Activated naive CD8-positive, alpha-beta T cell treated with anti-CD3 and anti-CD28 coated beads, Interleukin-2, amount 50 U/mL, for 24 hours (primary cell): Measurements from ENCODE around the gene PTX3.

Experiments used
- ATAC-seq: fragments of 150-1000 bp; cut with Tn5 transposase; one replicate; pipeline ENCODE4 v1.10.0; 2021
- DNase-seq: peaks from one replicate; pipeline ENCODE4 v3.0.0; 2021
- H3K27ac Mint-ChIP-seq: one replicate; pipeline ENCODE4 v1.8.0; 2021; ENCODE audit warnings: mild to moderate bottlenecking, mixed read lengths
- H3K27me3 Mint-ChIP-seq: one replicate; pipeline ENCODE4 v1.8.0; 2021; ENCODE audit warnings: mixed read lengths
- H3K36me3 Mint-ChIP-seq: one replicate; pipeline ENCODE4 v1.8.0; 2021; ENCODE audit warnings: low read depth, mixed read lengths
- H3K4me1 Mint-ChIP-seq: one replicate; pipeline ENCODE4 v1.8.0; 2021; ENCODE audit warnings: mixed read lengths
- H3K4me3 Mint-ChIP-seq: one replicate; pipeline ENCODE4 v1.8.0; 2021; ENCODE audit warnings: mild to moderate bottlenecking, moderate library complexity, mixed read lengths
- H3K9me3 Mint-ChIP-seq: one replicate; pipeline ENCODE4 v1.8.0; 2021; ENCODE audit warnings: mixed read lengths

Gene PTX3

DNA sequence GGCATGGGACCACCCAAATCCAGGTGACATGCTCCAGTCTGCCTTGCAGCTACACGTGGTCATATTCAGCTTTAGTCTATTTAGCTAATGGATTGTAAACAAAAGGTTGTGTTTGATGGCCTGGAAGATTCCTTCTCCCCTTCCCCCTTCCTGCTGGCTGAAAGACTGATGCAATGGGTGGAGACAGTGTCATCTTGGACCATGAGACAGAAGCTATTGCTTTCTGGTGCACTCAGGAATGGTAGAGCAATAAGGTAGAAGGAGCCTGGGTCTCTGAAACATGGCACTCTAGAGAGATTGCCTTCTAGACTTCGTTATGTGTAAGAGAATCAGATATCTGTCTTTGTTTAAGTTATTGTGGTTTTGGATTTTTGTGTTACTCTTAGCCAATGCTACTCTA lies 25.7 kb upstream of the PTX3 start:
- no peaks in the 10 kb centered on the region for H3K9me3 Mint-ChIP-seq

DNA sequence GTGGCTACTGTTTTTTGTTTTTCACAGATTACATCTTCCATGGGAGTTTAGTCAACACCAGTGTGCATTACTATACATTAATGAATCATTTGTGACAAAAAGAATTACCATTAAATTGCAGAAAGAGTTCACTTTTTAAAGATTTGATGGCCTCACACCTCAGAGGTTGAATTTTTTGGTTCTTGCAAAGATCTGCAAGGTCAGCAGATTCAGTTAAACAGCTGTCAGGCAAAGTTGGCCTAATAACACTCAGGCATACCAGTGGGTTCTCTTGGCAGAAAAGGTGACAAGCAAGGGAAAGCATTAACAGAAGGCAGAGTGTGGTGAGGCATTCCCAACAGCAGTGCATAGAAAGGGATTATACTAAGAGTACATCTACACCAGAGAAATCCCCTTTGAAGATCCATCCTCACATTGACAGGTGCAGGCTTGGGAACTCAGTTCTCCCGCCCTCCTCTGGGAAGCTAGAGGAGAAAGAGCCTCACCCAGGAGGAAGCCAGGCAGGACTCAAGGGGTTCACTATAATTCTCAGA lies 24.3 kb upstream of the PTX3 start:
- ATAC-seq (no peak), DNase-seq (no peak)
- Mint-ChIP-seq H3K36me3 (no peaks in the 10 kb centered on the region), H3K4me3 (no peak overlapping the region), H3K27ac (no peak overlapping the region), H3K27me3 (no peaks in the 10 kb centered on the region), H3K4me1 (no peaks in the 10 kb centered on the region), H3K9me3 (no peaks in the 10 kb centered on the region)

More for the DNA sequence above, 25.7 kb upstream of the PTX3 start:
- ATAC-seq: no peak
- Mint-ChIP-seq H3K27me3 (no peaks in the 10 kb centered on the region), H3K4me1 (no peaks in the 10 kb centered on the region), H3K36me3 (no peaks in the 10 kb centered on the region), H3K27ac (no peak overlapping the region), H3K4me3 (no peak overlapping the region)
- no peak for DNase-seq

DNA sequence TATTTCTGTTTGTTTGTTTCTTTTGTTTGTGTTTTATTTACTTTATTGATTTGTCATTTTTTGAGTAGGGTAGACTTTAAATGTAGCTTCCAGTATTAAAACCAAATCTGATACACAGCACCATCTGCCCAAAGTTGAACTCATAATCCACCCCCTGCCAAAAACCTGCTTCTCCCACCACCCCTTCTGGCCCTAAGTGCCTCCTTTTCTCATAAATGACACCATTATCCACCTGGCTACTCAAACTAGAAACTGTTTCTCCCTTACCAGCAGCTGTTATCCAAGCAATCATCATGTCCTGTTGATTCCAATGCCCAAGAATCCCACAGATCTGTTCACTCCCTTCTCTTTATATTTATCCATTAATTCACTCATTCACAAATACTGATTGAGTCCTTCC lies 21.8 kb upstream of the PTX3 start:
- Mint-ChIP-seq H3K4me1 (no peaks in the 10 kb centered on the region), H3K4me3 (no peak overlapping the region), H3K36me3 (no peaks in the 10 kb centered on the region), H3K9me3 (no peaks in the 10 kb centered on the region), H3K27me3 (no peaks in the 10 kb centered on the region), H3K27ac (no peak overlapping the region)
- no peak for DNase-seq
- ATAC-seq: no peak

- ATAC-seq: no peak
Observed at GRCh38 chr3:157416347-157417087, 20.1 kb upstream of the PTX3 start.

DNA sequence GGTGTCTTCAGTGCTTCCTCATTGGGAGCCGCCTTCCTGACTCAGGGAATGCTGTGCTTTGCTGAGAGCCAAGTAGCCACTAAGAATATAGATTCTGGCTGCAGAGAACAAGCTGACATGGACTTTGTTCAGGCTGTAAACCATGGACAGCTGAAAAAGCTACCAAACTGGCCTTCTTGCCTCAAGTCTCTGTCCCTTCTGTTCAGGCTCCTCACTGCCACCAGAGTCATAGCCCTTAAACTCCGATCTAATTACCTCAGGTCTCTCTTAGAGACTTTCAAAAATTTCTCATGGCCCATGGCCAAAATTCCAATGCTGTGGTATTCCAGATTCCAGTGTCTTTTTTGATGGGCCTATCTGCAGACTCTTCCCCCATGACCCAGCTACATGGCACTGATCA lies 19.4 kb upstream of the PTX3 start:
- no peak for DNase-seq
- Mint-ChIP-seq H3K27me3 (no peaks in the 10 kb centered on the region), H3K4me1 (no peaks in the 10 kb centered on the region), H3K4me3 (no peak overlapping the region), H3K36me3 (no peaks in the 10 kb centered on the region), H3K9me3 (no peaks in the 10 kb centered on the region), H3K27ac (no peak overlapping the region)
- ATAC-seq: no peak

More at GRCh38 chr3:157416347-157417087, 20.1 kb upstream of the PTX3 start:
- Mint-ChIP-seq H3K36me3 (no peaks in the 10 kb centered on the region), H3K4me1 (no peaks in the 10 kb centered on the region), H3K27me3 (no peaks in the 10 kb centered on the region), H3K27ac (no peak overlapping the region), H3K4me3 (no peak overlapping the region), H3K9me3 (no peaks in the 10 kb centered on the region)
- DNase-seq: no peak

DNA sequence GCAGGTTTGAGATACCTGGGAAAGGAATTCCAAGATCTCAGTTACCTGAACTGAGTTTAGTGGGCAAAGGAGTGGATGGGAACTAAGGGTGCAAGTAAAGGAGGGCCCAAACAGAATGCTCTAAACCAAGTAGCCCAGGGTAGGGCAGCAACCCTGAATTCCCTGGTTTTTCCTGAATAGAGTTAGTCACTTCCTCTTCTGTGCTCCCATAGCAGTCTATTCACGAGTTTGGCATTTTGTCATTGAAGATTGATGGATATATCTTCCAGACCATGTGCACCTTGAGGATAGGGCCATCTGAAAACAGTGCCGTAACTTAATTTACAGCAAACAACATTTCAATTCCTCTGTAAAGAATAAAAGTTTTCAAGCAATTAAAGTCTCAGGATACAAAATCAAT lies 18.5 kb upstream of the PTX3 start:
- no peaks in the 10 kb centered on the region for H3K36me3 Mint-ChIP-seq
- no peak for ATAC-seq
- no peak overlapping the region for H3K4me3 Mint-ChIP-seq
- no peaks in the 10 kb centered on the region for H3K4me1 Mint-ChIP-seq
- H3K27me3 Mint-ChIP-seq: no peaks in the 10 kb centered on the region
- no peak overlapping the region for H3K27ac Mint-ChIP-seq
- DNase-seq: no peak
- no peaks in the 10 kb centered on the region for H3K9me3 Mint-ChIP-seq

- Mint-ChIP-seq H3K4me3 (no peak overlapping the region), H3K36me3 (no peaks in the 10 kb centered on the region), H3K9me3 (peaks cover 6% of the 10 kb centered on the region), H3K27me3 (no peaks in the 10 kb centered on the region), H3K4me1 (no peaks in the 10 kb centered on the region), H3K27ac (no peak overlapping the region)
- ATAC-seq: no peak
- DNase-seq: no peak
Observed at GRCh38 chr3:157420606-157421130, 16.0 kb upstream of the PTX3 start.

- ATAC-seq (no peak), DNase-seq (no peak)
- Mint-ChIP-seq H3K36me3 (no peaks in the 10 kb centered on the region), H3K27me3 (no peaks in the 10 kb centered on the region), H3K4me3 (no peak overlapping the region), H3K27ac (no peak overlapping the region), H3K4me1 (no peaks in the 10 kb centered on the region), H3K9me3 (peaks cover 6% of the 10 kb centered on the region)
Observed at GRCh38 chr3:157423337-157423736, 13.3 kb upstream of the PTX3 start.

DNA sequence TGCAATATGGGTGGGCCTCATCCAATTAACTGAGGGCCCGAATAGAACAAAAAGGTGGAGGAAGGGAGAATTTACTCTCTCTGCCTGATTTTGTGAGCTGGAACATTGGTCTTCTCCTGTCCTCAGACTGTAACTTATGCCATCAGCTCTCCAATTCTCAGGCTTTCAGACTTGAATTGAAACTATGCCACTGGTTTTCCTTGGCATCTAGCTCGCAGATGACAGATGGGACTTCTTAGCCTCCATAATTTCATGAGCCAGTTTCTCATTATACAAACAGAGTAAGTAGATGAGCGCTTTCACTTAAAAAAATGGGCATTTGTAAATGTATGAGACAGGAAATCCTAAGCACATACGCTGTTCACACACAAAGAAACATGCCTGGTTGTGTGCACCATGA lies 8.7 kb upstream of the PTX3 start:
- no peak overlapping the region for H3K27ac Mint-ChIP-seq

DNA sequence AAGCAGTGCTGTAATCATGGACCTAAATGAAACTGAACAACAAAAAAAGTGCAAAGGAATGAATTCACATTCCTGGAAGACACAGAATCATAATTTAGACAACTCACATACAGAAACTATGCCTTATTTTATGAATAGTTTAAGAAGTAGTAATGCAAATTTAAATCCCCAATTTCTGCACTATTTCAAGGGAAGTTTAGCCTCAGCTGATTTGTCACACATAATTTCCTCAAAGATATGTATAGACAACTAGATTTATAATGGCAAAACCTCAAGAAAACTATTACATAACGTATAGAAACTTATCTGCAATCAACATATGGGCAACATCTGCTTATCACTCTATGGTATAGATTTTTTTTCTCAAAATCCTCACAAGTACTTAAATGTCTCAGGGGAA lies 7.8 kb upstream of the PTX3 start:
- Mint-ChIP-seq H3K27ac (no peak overlapping the region), H3K36me3 (no peaks in the 10 kb centered on the region), H3K4me3 (no peak overlapping the region), H3K9me3 (peaks cover 5% of the 10 kb centered on the region), H3K27me3 (peaks cover 2% of the 10 kb centered on the region), H3K4me1 (no peaks in the 10 kb centered on the region)
- ATAC-seq (no peak), DNase-seq (no peak)

More for the DNA sequence above, 8.7 kb upstream of the PTX3 start:
- no peaks in the 10 kb centered on the region for H3K27me3 Mint-ChIP-seq
- H3K36me3 Mint-ChIP-seq: no peaks in the 10 kb centered on the region
- no peaks in the 10 kb centered on the region for H3K4me1 Mint-ChIP-seq
- ATAC-seq (no peak), DNase-seq (no peak)
- peaks cover 6% of the 10 kb centered on the region for H3K9me3 Mint-ChIP-seq
- H3K4me3 Mint-ChIP-seq: no peak overlapping the region

- H3K4me1 Mint-ChIP-seq: no peaks in the 10 kb centered on the region
- no peaks in the 10 kb centered on the region for H3K9me3 Mint-ChIP-seq
- ATAC-seq (peak; percentile 69), DNase-seq (no peak)
- H3K36me3 Mint-ChIP-seq: no peaks in the 10 kb centered on the region
- H3K27me3 Mint-ChIP-seq: peaks cover 3% of the 10 kb centered on the region
- H3K27ac Mint-ChIP-seq: no peak overlapping the region
- H3K4me3 Mint-ChIP-seq: no peak overlapping the region
Observed at GRCh38 chr3:157429708-157430107, 6.9 kb upstream of the PTX3 start.

DNA sequence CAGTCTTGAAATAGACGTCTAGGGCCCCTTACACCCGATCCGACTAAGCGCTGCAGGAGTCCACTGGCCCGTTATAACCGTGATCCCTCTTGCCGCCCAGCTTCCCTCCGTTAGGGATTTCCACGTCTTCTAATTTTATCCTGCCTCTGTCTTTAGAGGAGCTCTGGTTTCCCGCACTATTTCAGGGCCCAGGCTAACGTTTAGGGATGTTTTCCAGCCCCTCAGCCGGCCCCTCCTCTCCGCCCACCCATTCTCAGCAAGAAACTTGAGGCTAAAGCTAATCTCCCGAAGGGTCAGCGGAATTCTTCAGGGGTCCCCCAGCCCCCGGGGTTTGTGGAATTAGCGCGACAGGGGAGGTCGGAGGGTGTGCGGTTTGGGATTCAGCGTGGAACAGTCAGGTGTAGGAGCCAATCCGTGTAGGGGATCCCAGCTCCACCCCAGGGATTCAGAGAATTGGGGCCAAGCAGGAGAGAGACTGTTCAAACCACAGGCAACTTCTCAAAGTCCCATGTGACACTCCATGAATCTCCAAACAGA lies 1.6 kb downstream of the PTX3 start:
- Mint-ChIP-seq H3K4me1 (peaks cover 11% of the 10 kb centered on the region), H3K27me3 (peaks cover 34% of the 10 kb centered on the region), H3K36me3 (no peaks in the 10 kb centered on the region), H3K4me3 (peak overlapping the region; percentile 42), H3K27ac (no peak overlapping the region), H3K9me3 (no peaks in the 10 kb centered on the region)
- DNase-seq: no peak
- no peak for ATAC-seq

- H3K36me3 Mint-ChIP-seq: no peaks in the 10 kb centered on the region
- no peak overlapping the region for H3K4me3 Mint-ChIP-seq
- H3K4me1 Mint-ChIP-seq: peaks cover 11% of the 10 kb centered on the region
- ATAC-seq (no peak), DNase-seq (no peak)
- H3K27ac Mint-ChIP-seq: no peak overlapping the region
- H3K9me3 Mint-ChIP-seq: no peaks in the 10 kb centered on the region
- H3K27me3 Mint-ChIP-seq: peaks cover 30% of the 10 kb centered on the region
Observed at GRCh38 chr3:157441102-157441624, 4.5 kb downstream of the PTX3 start.

DNA sequence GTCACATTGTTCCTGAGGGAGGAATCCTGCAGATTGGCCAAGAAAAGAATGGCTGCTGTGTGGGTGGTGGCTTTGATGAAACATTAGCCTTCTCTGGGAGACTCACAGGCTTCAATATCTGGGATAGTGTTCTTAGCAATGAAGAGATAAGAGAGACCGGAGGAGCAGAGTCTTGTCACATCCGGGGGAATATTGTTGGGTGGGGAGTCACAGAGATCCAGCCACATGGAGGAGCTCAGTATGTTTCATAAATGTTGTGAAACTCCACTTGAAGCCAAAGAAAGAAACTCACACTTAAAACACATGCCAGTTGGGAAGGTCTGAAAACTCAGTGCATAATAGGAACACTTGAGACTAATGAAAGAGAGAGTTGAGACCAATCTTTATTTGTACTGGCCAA lies 6.1 kb downstream of the PTX3 start:
- Mint-ChIP-seq H3K4me1 (no peaks in the 10 kb centered on the region), H3K4me3 (no peak overlapping the region)

More for the DNA sequence above, 6.1 kb downstream of the PTX3 start:
- ATAC-seq (no peak), DNase-seq (no peak)
- H3K36me3 Mint-ChIP-seq: no peaks in the 10 kb centered on the region
- no peak overlapping the region for H3K27ac Mint-ChIP-seq
- peaks cover 19% of the 10 kb centered on the region for H3K27me3 Mint-ChIP-seq
- H3K9me3 Mint-ChIP-seq: no peaks in the 10 kb centered on the region
